ENCODE data around the gene DNM3. TPM values are rescaled to one million over a fixed set of nuclear protein-coding genes. Genes with fewer than 3 reads are reported as not detected.

Gene DNM3
- total and polyA plus RNA-seq, 10 of the 15 experiments (the other 5 are each of a cell fraction or from before 2014, with no cell fraction given): 0.03 to 1.5 (median 0.08) TPM; not detected in 3

DNA sequence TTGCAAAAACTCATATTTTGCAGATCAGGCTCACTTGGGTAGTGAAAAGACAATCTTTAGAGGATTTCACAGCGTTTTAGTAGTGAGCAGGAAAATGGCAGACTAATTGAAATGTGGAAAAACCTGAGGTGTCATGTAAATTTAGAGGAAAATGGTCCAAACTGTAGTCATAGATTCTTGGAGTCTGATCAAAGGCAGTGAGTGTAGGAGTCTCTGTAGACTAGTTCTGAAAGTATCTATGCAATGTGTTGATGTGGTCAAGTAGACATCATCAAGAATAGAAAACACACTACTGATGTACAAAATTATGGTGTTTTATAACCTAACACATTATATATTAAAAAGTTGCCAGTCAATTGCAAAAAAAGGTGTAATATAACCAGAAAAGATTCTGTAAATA lies 436.0 kb downstream of the DNM3 start:
- H3K27me3 ChIP-seq (replicated peaks in 1 of 2; ENCODE audit: control insufficient read depth in 2 of 2, insufficient read depth in 2 of 2, low read length in 1 of 2): no peaks in the 10 kb centered on the region
- H4K20me1 ChIP-seq (ENCODE audit: control insufficient read depth, insufficient read depth): no peaks in the 10 kb centered on the region
- no peaks in the 10 kb centered on the region for H3K36me3 ChIP-seq (ENCODE audit: control insufficient read depth in 2 of 2, insufficient read depth in 2 of 2, low read length in 1 of 2)
- ChIA-PET CTCF (interaction anchor here (0.6 kb wide), 1 partner anchor 1734 kb away, joined by 4 read pairs; no protein-coding TSS in a partner anchor), RAD21 (ENCODE audit: unreplicated experiment) (interaction anchor here (0.8 kb wide), 1 partner anchor 122 kb away, joined by 3 read pairs; no protein-coding TSS in a partner anchor), POLR2A (no interaction called here), SMC1A (ENCODE audit: uncharacterized antibody, unreplicated experiment) (interaction anchor here (0.9 to 1.3 kb wide), 3 partner anchors 92 to 127 kb away, joined by 3 to 4 read pairs (median 3); no protein-coding TSS in a partner anchor)
- 0% methylated on average over 1 of the region's 1 CpG for WGBS (ENCODE audit: insufficient coverage, insufficient replicate concordance, low lambda C conversion rate, missing lambda C conversion rate)
- no peaks in the 10 kb centered on the region for H3K79me2 ChIP-seq (ENCODE audit: control insufficient read depth, insufficient read depth, low read length)
- H2AFZ ChIP-seq (ENCODE audit: control insufficient read depth, low read depth, low read length): no peak overlapping the region
- intact Hi-C loops (cut with micrococcal nuclease; ENCODE audit: unreplicated experiment): loop anchor here (10.0 kb wide), 1 partner anchor 182 kb away; no protein-coding TSS in a partner anchor
- in situ Hi-C loops (cut with MboI): no loop called here
- H3K4me2 ChIP-seq (ENCODE audit: control insufficient read depth, insufficient read depth): no peak overlapping the region
- H3K27ac ChIP-seq (ENCODE audit: control insufficient read depth, insufficient read depth): no peak overlapping the region
- peaks cover 11% of the 10 kb centered on the region for H3K4me1 ChIP-seq (ENCODE audit: control insufficient read depth, insufficient read depth, low read length)
- ATAC-seq (no peak), DNase-seq (ENCODE audit: low read depth, low spot score) (no peak), FAIRE-seq (no peak)
- H3K9me3 ChIP-seq (replicated peaks; ENCODE audit: control insufficient read depth, insufficient read depth, low read length): no peaks in the 10 kb centered on the region
- BruUV-seq (replicated peaks): no TSS peak
- no peak overlapping the region for H3K4me3 ChIP-seq
- H3K9ac ChIP-seq (ENCODE audit: control insufficient read depth, insufficient read depth, low read length): no peak overlapping the region
- TF ChIP-seq SIX5 (IDR thresholded peaks at IDR 0.05; ENCODE audit: low read depth, low read length, severe bottlenecking): no peak
- no peak for TF ChIP-seq GABPA (IDR thresholded peaks at IDR 0.05; ENCODE audit: low read depth)
- TF ChIP-seq RELA (IDR thresholded peaks at IDR 0.05; ENCODE audit: borderline replicate concordance, partially characterized antibody): no peak
- TF ChIP-seq RBBP5 (conservative IDR thresholded peaks at IDR 0.05): no peak
- TF ChIP-seq, protein P1, sequence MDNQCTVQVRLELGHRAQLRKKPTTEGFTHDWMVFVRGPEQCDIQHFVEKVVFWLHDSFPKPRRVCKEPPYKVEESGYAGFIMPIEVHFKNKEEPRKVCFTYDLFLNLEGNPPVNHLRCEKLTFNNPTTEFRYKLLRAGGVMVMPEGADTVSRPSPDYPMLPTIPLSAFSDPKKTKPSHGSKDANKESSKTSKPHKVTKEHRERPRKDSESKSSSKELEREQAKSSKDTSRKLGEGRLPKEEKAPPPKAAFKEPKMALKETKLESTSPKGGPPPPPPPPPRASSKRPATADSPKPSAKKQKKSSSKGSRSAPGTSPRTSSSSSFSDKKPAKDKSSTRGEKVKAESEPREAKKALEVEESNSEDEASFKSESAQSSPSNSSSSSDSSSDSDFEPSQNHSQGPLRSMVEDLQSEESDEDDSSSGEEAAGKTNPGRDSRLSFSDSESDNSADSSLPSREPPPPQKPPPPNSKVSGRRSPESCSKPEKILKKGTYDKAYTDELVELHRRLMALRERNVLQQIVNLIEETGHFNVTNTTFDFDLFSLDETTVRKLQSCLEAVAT (IDR thresholded peaks at IDR 0.05): no peak
- TF ChIP-seq PAX5 (IDR thresholded peaks at IDR 0.05; ENCODE audit: borderline replicate concordance, low read depth, low read length): no peak
- no peak for TF ChIP-seq NFYB (IDR thresholded peaks at IDR 0.05; ENCODE audit: insufficient read depth, low read depth, low read length)
- TF ChIP-seq, protein P2, sequence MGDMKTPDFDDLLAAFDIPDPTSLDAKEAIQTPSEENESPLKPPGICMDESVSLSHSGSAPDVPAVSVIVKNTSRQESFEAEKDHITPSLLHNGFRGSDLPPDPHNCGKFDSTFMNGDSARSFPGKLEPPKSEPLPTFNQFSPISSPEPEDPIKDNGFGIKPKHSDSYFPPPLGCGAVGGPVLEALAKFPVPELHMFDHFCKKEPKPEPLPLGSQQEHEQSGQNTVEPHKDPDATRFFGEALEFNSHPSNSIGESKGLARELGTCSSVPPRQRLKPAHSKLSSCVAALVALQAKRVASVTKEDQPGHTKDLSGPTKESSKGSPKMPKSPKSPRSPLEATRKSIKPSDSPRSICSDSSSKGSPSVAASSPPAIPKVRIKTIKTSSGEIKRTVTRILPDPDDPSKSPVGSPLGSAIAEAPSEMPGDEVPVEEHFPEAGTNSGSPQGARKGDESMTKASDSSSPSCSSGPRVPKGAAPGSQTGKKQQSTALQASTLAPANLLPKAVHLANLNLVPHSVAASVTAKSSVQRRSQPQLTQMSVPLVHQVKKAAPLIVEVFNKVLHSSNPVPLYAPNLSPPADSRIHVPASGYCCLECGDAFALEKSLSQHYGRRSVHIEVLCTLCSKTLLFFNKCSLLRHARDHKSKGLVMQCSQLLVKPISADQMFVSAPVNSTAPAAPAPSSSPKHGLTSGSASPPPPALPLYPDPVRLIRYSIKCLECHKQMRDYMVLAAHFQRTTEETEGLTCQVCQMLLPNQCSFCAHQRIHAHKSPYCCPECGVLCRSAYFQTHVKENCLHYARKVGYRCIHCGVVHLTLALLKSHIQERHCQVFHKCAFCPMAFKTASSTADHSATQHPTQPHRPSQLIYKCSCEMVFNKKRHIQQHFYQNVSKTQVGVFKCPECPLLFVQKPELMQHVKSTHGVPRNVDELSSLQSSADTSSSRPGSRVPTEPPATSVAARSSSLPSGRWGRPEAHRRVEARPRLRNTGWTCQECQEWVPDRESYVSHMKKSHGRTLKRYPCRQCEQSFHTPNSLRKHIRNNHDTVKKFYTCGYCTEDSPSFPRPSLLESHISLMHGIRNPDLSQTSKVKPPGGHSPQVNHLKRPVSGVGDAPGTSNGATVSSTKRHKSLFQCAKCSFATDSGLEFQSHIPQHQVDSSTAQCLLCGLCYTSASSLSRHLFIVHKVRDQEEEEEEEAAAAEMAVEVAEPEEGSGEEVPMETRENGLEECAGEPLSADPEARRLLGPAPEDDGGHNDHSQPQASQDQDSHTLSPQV (IDR thresholded peaks at IDR 0.05): no peak
- no peak for TF ChIP-seq ZZZ3 (IDR thresholded peaks at IDR 0.05; ENCODE audit: control insufficient read depth, insufficient read length, low read depth)
- TF ChIP-seq EGR1 (IDR thresholded peaks at IDR 0.05; ENCODE audit: borderline replicate concordance in 1 of 2, low read depth in 2 of 2, low read length in 2 of 2): no peak
- no peak for TF ChIP-seq TCF3 (IDR thresholded peaks at IDR 0.05; ENCODE audit: borderline replicate concordance, insufficient read depth, low read depth, low read length)
- no peak for TF ChIP-seq RAD51 (IDR thresholded peaks at IDR 0.05)
- TF ChIP-seq CBX3 (IDR thresholded peaks at IDR 0.05; ENCODE audit: borderline replicate concordance, low read depth): no peak
- no peak for TF ChIP-seq JUNB (IDR thresholded peaks at IDR 0.05)
- no peak for TF ChIP-seq SMARCA5 (IDR thresholded peaks at IDR 0.05)
- TF ChIP-seq RCOR1 (conservative IDR thresholded peaks at IDR 0.05; ENCODE audit: low read depth, low read length): no peak
- TF ChIP-seq HDAC2 (IDR thresholded peaks at IDR 0.05): no peak

Measured in GM12878 (cell line).